ENCODE measurements around the gene PALM.

Gene PALM

GRCh38 chr19:752652-753517, 44.1 kb downstream of the PALM start:
- no peak for ATAC-seq
- no peak for TF ChIP-seq ZFP3 (CRISPR knock-in tag; IDR thresholded peaks at IDR 0.05)
- TF ChIP-seq ZNF565 (CRISPR knock-in tag; conservative IDR thresholded peaks at IDR 0.05; ENCODE audit: low read depth) = no peak
- TF ChIP-seq, protein P1, sequence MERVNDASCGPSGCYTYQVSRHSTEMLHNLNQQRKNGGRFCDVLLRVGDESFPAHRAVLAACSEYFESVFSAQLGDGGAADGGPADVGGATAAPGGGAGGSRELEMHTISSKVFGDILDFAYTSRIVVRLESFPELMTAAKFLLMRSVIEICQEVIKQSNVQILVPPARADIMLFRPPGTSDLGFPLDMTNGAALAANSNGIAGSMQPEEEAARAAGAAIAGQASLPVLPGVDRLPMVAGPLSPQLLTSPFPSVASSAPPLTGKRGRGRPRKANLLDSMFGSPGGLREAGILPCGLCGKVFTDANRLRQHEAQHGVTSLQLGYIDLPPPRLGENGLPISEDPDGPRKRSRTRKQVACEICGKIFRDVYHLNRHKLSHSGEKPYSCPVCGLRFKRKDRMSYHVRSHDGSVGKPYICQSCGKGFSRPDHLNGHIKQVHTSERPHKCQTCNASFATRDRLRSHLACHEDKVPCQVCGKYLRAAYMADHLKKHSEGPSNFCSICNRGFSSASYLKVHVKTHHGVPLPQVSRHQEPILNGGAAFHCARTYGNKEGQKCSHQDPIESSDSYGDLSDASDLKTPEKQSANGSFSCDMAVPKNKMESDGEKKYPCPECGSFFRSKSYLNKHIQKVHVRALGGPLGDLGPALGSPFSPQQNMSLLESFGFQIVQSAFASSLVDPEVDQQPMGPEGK (CRISPR knock-in tag; IDR thresholded peaks at IDR 0.05; ENCODE audit: borderline replicate concordance) = no peak
- no peak for TF ChIP-seq OSR1 (CRISPR knock-in tag; IDR thresholded peaks at IDR 0.05)

DNA sequence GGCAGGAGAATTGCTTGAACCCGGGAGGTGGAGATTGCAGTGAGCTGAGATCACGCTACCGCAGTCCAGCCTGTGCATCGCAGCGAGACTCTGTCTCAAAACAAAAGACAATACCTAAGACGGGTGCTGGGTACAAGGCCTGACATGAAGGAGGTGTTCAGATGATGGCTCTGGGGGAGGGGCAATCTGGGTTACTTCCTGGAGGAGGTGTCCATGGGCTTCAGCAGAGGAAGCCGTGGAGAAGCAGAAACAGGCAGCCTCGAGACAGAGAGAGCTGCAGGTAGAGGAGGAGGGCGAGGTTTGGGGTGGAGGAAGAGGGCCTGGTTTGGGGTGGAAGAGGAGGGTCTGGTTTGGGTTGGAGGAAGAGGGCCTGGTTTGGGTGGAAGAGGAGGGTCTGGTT, 45.8 kb downstream of the PALM start:
- ATAC-seq = no peak
- TF ChIP-seq TCF4 (CRISPR knock-in tag; IDR thresholded peaks at IDR 0.05; ENCODE audit: borderline replicate concordance) = no peak
- TF ChIP-seq SNAI2 (CRISPR knock-in tag; IDR thresholded peaks at IDR 0.05) = no peak
- no peak for TF ChIP-seq OSR1 (CRISPR knock-in tag; IDR thresholded peaks at IDR 0.05)
- 0 out of 2 replicates have a peak, but pooled peaks have one; percentile 36 for TF ChIP-seq ZFP3 (CRISPR knock-in tag; IDR thresholded peaks at IDR 0.05)
- TF ChIP-seq CSDC2 (CRISPR knock-in tag; IDR thresholded peaks at IDR 0.05) = no peak
- no peak for TF ChIP-seq ZNF8 (CRISPR knock-in tag; IDR thresholded peaks at IDR 0.05)

DNA sequence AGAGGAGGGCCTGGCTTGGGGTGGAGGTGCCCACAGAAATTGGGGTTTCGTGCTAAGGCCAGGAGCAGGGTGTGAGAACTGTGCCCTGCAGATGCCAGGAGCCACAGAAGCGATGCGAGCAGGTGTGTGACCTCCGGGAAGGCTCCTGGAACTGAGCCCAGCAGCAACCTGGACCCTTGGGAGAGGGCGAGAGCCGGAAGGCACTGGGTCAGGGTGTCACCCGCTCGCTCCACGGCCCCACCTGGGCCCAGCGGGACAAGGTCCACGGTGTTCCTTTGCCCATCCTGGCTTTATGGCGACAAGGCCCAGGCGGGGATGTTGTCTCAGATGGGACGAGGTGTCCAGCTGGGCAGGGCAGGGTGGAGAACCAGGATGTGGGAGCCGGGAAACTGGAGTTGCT, 46.3 kb downstream of the PALM start:
- no peak for ATAC-seq
- TF ChIP-seq SNAI2 (CRISPR knock-in tag; IDR thresholded peaks at IDR 0.05) (no peak), ZNF565 (CRISPR knock-in tag; conservative IDR thresholded peaks at IDR 0.05; ENCODE audit: low read depth) (no peak), ZFP3 (CRISPR knock-in tag; IDR thresholded peaks at IDR 0.05) (no peak), TOX (CRISPR knock-in tag; IDR thresholded peaks at IDR 0.05; ENCODE audit: borderline replicate concordance) (no peak), BACH2 (CRISPR knock-in tag; IDR thresholded peaks at IDR 0.05; ENCODE audit: borderline replicate concordance) (no peak), ISL1 (CRISPR knock-in tag; IDR thresholded peaks at IDR 0.05) (no peak), GLIS3 (CRISPR knock-in tag; IDR thresholded peaks at IDR 0.05) (no peak), ZC3H10 (CRISPR knock-in tag; IDR thresholded peaks at IDR 0.05) (no peak), OSR1 (CRISPR knock-in tag; IDR thresholded peaks at IDR 0.05) (no peak), ZNF70 (CRISPR knock-in tag; IDR thresholded peaks at IDR 0.05) (no peak)
- TF ChIP-seq, protein P1 (CRISPR knock-in tag; IDR thresholded peaks at IDR 0.05; ENCODE audit: borderline replicate concordance) = no peak
- TF ChIP-seq, protein P2, sequence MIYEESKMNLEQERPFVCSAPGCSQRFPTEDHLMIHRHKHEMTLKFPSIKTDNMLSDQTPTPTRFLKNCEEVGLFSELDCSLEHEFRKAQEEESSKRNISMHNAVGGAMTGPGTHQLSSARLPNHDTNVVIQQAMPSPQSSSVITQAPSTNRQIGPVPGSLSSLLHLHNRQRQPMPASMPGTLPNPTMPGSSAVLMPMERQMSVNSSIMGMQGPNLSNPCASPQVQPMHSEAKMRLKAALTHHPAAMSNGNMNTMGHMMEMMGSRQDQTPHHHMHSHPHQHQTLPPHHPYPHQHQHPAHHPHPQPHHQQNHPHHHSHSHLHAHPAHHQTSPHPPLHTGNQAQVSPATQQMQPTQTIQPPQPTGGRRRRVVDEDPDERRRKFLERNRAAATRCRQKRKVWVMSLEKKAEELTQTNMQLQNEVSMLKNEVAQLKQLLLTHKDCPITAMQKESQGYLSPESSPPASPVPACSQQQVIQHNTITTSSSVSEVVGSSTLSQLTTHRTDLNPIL (CRISPR knock-in tag; IDR thresholded peaks at IDR 0.05; ENCODE audit: low read depth) = no peak
- TF ChIP-seq, protein P3, sequence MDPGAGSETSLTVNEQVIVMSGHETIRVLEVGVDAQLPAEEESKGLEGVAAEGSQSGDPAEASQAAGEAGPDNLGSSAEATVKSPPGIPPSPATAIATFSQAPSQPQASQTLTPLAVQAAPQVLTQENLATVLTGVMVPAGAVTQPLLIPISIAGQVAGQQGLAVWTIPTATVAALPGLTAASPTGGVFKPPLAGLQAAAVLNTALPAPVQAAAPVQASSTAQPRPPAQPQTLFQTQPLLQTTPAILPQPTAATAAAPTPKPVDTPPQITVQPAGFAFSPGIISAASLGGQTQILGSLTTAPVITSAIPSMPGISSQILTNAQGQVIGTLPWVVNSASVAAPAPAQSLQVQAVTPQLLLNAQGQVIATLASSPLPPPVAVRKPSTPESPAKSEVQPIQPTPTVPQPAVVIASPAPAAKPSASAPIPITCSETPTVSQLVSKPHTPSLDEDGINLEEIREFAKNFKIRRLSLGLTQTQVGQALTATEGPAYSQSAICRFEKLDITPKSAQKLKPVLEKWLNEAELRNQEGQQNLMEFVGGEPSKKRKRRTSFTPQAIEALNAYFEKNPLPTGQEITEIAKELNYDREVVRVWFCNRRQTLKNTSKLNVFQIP (CRISPR knock-in tag; IDR thresholded peaks at IDR 0.05; ENCODE audit: borderline replicate concordance, low read depth) = no peak

- TF ChIP-seq PPARA (CRISPR knock-in tag; IDR thresholded peaks at IDR 0.05; ENCODE audit: borderline replicate concordance) (no peak), ZNF565 (CRISPR knock-in tag; conservative IDR thresholded peaks at IDR 0.05; ENCODE audit: low read depth) (no peak), BACH2 (CRISPR knock-in tag; IDR thresholded peaks at IDR 0.05; ENCODE audit: borderline replicate concordance) (no peak), OSR1 (CRISPR knock-in tag; IDR thresholded peaks at IDR 0.05) (no peak), ARNTL (CRISPR knock-in tag; IDR thresholded peaks at IDR 0.05; ENCODE audit: borderline replicate concordance, low read depth) (no peak), ZFP30 (CRISPR knock-in tag; IDR thresholded peaks at IDR 0.05) (no peak), TCF4 (CRISPR knock-in tag; IDR thresholded peaks at IDR 0.05; ENCODE audit: borderline replicate concordance) (no peak), ESRRG (CRISPR knock-in tag; IDR thresholded peaks at IDR 0.05) (no peak), ZC3H10 (CRISPR knock-in tag; IDR thresholded peaks at IDR 0.05) (no peak), ISL1 (CRISPR knock-in tag; IDR thresholded peaks at IDR 0.05) (no peak)
- peak; percentile 19 for ATAC-seq
Observed at GRCh38 chr19:756236-756635, 47.5 kb downstream of the PALM start.

Data from SK-N-SH treated with all-trans-retinoic acid at 6 μM for 48 hours (cell line).